Astrocyte of the spinal cord (primary cell): ENCODE measurements around the gene CCN5.

Experiments
- DNase-seq: peaks from one replicate; pipeline ENCODE4 v3.0.0; 2011; ENCODE audit warnings: low read depth, low spot score
- H3K4me3 ChIP-seq: 2 replicates; pipeline ENCODE4 v1.5.1; 2011; ENCODE audit warnings: low read depth, mild to moderate bottlenecking, low read length, moderate library complexity
- in situ Hi-C: cut with HindIII; loops from 2 replicates; pipeline ENCODE4 v1.10.0; 2017; ENCODE audit warnings: low sequenced_read_pairs
- TF ChIP-seq, protein P1 (sequence below): IDR thresholded peaks from 2 replicates; pipeline ENCODE4 v1.5.1; 2012; ENCODE audit warnings: low read depth, mild to moderate bottlenecking, low read length, inconsistent platforms

The CCN5 gene

DNA sequence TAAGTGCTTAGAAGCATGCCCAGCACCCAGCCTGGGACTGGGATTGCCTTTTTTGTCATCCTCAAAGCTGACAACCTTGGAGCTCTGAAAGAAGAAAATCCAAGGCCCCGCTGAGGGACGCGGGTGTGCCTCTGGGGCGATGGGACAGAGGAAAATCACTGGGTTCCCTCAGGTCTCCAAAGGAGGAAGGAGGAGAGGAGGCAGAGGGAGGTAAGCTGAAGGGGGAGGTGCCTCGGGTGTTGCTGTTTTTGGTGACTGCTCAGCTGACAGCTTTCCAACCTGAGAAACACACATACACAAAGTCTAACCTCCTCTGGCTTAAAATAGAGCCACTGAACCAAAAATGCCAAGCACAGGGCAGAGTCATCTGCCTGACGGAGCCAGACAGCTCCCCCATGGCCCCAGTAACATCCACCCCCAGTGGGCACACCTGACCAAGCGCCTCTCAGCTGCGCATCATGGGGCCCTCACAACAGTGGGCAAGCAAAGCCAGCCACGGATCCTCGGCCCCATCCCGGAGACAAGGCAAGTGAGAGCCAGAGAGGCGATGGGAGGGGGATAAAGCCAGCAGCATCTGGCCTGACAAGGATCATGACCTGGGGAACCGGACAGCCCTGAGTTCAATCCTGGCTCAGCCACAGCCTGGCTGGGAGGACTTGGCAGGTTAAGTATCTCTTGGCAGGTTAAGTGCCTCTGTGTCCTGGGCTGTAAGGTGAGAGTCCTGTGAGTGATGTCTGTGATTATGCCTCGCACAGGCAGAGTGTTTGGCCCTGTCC, 27.3 kb downstream of the CCN5 start:
- no peak overlapping the region for H3K4me3 ChIP-seq
- in situ Hi-C loops = no loop called here
- DNase-seq = no peak
- TF ChIP-seq, protein P1, sequence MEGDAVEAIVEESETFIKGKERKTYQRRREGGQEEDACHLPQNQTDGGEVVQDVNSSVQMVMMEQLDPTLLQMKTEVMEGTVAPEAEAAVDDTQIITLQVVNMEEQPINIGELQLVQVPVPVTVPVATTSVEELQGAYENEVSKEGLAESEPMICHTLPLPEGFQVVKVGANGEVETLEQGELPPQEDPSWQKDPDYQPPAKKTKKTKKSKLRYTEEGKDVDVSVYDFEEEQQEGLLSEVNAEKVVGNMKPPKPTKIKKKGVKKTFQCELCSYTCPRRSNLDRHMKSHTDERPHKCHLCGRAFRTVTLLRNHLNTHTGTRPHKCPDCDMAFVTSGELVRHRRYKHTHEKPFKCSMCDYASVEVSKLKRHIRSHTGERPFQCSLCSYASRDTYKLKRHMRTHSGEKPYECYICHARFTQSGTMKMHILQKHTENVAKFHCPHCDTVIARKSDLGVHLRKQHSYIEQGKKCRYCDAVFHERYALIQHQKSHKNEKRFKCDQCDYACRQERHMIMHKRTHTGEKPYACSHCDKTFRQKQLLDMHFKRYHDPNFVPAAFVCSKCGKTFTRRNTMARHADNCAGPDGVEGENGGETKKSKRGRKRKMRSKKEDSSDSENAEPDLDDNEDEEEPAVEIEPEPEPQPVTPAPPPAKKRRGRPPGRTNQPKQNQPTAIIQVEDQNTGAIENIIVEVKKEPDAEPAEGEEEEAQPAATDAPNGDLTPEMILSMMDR = no peak

- TF ChIP-seq, protein P1 = no peak
- no peak for DNase-seq
- in situ Hi-C loops = no loop called here
- no peak overlapping the region for H3K4me3 ChIP-seq
Measured at GRCh38 chr20:44743080-44743701, 28.0 kb downstream of the CCN5 start.

- no peak for DNase-seq
- in situ Hi-C loops = no loop called here
- TF ChIP-seq, protein P1 = no peak
- H3K4me3 ChIP-seq = no peak overlapping the region
Measured at GRCh38 chr20:44743916-44744655, 28.9 kb downstream of the CCN5 start.

DNA sequence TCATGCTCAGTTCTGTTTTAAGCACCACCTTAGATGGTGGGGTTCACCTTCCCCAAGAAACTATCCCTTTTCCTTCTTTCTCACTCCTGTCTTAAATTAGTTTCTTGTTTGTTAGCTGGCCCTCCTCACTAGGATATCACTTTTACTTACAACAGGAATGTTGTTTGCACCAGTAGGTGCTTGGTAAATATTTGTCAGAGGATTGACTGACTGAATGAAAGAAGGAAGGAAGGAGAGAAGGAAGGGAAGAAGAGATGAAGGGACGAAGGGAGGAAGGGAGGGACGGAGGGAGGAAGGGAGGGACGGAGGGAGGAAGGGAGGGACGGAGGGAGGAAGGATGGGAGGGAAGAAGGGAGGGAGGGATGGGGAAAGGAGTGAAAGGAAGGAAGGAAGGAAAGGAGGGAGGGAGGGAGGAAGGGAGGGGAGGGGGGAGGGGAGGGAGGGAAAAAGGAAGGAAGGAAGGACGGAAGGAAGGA, 30.0 kb downstream of the CCN5 start:
- in situ Hi-C loops = no loop called here
- TF ChIP-seq, protein P1 = no peak
- H3K4me3 ChIP-seq = no peak overlapping the region
- no peak for DNase-seq

DNA sequence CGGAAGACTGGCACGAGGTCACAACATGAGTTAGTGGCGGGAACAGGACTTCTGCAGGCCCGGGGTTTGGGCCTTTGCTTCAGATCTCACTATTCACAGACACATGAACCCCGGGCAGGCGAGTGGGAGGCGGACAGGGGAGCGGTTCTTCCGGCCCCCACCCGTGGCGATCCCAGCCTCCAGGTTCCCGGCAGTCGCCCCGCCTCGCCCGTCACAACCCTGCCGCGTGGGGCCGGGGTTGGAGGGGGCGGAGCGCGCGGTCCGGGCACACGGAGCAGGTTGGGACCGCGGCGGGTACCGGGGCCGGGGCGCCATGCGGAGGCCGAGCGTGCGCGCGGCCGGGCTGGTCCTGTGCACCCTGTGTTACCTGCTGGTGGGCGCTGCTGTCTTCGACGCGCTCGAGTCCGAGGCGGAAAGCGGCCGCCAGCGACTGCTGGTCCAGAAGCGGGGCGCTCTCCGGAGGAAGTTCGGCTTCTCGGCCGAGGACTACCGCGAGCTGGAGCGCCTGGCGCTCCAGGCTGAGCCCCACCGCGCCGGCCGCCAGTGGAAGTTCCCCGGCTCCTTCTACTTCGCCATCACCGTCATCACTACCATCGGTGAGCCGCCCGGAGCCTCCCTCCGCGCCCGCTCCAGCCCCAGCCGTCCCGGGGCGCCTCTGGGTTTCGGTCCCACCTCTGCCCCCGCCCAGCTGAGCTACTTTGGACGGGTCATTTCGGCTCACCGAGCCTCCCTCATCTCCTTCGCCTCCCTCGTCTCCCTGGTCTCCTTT, 30.6 kb downstream of the CCN5 start, which contains the start of gene KCNK15:
Gene KCNK15 (plus strand): TSS at position 268 of the 769 bp plus-strand sequence. CDS start 46 bp downstream, at position 314.
- TF ChIP-seq, protein P1 = no peak
- H3K4me3 ChIP-seq = peak within 1 kb of the TSS; percentile 26
- in situ Hi-C loops = no loop called here
- no peak for DNase-seq
